GM19043 (cell line): ENCODE measurements around the gene LPCAT3.
A peak's percentile ranks its signal among the peaks of the same experiment; 100 is the strongest.

Source experiments
- ATAC-seq: cut with Tn5 transposase; IDR thresholded peaks from one replicate; pipeline ENCODE4 v1.9.1; 2021; ENCODE audit warnings: low read depth; ENCODE audit not compliant: unreplicated experiment

Gene LPCAT3

DNA sequence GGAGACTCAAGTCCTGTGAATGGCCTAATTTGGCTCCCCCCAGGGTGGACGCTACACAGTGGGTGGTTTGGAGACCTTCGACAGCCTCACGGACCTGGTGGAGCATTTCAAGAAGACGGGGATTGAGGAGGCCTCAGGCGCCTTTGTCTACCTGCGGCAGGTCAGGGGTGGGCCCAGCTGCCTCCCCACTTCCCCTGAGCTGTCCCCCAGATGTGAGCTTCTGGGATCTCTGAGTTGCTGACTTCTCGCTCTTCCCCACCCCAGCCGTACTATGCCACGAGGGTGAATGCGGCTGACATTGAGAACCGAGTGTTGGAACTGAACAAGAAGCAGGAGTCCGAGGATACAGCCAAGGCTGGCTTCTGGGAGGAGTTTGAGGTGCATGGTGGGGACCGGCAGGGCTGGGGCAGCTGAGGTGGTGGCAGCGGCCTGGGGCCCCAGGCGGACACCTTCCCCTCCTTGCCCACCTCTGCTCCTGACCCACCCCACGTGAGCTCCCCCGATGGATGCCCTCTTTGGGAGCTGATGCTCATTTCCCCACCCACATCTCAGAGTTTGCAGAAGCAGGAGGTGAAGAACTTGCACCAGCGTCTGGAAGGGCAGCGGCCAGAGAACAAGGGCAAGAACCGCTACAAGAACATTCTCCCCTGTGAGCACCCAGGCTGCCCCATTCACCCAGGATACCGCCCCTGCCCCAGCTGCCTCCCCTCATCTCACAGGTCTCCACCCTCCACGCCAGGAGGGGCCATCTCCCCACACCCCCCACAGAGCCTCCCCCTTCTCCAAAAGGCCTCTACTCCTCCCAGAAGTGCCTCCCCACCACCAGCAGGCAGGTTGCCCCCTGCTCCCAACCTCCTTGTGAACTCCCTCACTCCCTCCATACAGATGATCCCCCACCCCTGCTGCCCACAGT, 62.9 kb downstream of the LPCAT3 start:
- no peak for ATAC-seq

DNA sequence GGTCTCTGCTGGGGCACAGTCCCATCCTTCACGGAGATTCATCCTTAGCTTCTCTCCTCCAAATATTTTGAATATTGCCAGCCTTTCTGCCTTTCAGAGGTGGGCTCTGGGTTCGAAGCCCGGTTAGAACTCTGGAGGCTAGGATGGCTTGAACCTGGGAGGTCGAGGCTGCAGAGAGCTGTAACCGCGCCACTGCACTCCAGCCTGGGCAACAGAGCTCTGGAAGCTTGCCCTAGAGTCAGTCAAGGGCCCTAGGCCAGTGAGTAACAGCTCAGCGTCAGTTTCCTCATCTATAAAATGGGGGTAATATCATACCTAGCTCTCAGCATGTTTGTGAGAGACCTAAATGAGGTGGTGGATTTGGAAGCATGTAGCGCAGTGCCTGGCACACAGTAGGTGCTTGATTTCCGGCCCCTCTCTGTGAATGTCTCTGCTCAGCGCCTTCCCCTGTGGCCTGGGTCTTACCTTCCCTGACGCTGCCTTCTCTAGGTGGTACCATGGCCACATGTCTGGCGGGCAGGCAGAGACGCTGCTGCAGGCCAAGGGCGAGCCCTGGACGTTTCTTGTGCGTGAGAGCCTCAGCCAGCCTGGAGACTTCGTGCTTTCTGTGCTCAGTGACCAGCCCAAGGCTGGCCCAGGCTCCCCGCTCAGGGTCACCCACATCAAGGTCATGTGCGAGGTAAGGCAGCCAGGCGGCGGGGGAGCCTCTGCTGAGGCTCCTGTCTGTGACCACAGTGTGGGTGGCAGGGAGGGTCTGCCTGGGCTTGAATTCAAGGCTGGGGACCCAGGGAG, 63.8 kb downstream of the LPCAT3 start:
- no peak for ATAC-seq

DNA sequence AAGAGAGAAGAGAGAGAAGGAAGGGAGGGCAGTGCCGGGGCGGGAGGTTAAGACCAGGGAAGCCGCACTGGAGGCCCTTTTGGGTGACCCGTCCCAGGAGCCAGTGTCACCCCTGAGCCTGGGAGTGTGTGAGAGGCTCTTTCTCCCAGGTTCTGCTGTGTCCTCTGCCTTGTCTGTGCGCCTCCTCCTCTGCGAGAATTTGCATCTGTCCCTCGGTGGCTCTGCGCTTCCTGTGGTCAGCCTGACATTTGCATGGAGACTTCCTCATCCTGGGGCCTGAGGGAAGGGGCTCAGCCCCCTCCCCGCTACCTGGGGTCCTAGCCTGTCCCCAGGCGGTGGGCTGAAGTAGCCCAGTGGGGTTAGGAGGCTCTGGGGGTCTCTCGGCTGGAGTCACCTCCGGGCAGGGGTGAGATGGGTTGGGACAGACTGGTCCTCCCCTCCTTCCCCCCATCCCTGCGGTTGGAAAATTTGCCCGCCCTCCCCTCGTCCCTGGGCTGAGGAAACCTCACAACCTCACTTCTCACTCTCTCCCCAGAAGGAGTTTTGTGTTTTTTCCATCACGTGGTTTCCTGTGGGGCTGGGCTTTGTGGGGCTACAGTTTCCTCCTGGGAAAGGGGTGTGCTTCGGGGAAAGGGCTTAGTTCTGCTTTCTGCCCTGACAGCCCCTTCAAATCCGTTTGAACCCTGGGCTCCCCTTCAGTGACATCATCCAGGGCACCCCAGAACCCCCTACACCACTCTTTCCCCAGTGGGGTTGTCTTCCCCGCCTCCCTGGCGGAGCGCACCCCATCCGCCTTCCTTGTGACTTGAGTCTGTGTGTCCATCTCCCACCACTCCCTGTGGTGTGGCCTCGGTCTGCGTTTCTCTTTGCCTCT, 64.6 kb downstream of the LPCAT3 start:
- peak; percentile 46 for ATAC-seq

DNA sequence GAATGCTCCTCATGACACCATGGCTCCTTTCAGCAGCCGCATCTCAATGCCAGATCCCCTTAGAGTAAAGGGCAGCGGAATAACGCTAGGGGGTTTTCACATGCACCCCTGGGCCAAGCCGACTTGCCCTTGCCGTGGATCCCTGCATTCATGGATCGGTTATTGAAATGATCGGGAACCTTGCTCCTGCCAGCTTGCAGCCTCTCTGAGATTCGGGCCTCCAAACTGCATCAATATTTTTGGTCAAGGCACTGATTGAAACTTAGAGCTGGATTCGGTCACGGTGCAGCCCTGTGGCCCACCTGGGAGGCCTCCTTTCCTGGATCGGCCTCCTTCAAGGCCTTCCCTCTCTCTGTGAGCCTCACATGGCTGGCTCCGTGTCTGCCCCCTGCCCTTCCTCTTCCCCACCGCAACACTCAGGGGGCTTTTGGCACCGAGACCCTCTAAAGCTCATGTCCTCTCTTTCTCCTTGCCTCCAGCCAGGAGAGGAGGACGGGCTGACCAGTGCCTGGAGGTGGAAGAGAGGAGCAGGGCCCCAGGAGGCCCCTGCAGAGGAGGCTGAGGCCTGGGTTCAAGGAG, 65.3 kb downstream of the LPCAT3 start:
- no peak for ATAC-seq

DNA sequence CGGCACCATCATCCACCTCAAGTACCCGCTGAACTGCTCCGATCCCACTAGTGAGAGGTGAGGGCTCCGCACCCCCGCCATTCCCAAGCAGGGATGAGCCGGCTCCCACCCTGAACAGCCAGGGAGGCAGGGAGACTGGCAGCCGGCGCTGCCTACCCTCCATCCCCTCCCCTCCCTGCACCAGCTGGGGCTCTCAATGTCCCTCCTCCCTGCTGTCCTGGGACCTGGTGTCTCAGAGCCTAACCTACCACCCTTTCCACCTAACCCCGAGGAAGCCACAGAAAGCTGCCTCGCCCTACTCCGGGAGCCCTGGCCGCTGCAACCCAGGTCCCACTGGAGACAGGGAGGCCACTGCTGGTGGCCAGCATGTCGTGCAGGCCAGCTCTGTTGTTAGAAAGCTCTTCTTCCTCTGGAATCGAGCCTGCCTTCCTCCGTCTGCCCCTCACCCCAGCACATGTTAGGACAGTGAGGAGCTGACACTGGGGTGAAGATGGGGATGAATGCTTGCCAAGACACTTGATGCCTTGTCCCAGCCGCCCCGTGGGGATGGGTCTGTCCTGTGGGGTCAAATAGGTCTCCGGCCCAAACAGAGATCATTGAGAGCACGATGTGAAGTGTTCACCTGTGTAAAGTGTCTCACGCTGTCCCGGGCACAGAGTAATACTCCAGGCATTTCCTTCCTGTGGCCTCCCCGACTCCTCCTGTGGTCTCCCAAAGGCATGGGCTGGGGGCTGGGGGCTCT, 66.0 kb downstream of the LPCAT3 start:
- ATAC-seq: no peak

DNA sequence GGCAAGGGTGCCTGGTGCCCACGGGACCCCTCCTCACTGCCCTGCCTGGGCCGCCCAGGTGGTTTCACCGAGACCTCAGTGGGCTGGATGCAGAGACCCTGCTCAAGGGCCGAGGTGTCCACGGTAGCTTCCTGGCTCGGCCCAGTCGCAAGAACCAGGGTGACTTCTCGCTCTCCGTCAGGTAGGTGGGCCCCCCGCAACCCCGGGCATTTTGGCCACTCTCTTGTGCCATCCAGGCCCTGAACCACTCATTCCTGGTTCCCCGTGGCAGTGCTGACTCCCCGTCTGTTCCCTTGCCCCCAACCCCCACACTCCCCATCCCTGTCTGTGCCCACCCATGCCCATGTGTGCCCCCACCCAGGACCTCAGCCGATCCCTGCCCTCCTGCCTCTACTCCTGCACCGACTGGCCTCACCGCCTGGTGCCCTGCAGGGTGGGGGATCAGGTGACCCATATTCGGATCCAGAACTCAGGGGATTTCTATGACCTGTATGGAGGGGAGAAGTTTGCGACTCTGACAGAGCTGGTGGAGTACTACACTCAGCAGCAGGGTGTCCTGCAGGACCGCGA, 66.6 kb downstream of the LPCAT3 start:
- ATAC-seq: no peak

DNA sequence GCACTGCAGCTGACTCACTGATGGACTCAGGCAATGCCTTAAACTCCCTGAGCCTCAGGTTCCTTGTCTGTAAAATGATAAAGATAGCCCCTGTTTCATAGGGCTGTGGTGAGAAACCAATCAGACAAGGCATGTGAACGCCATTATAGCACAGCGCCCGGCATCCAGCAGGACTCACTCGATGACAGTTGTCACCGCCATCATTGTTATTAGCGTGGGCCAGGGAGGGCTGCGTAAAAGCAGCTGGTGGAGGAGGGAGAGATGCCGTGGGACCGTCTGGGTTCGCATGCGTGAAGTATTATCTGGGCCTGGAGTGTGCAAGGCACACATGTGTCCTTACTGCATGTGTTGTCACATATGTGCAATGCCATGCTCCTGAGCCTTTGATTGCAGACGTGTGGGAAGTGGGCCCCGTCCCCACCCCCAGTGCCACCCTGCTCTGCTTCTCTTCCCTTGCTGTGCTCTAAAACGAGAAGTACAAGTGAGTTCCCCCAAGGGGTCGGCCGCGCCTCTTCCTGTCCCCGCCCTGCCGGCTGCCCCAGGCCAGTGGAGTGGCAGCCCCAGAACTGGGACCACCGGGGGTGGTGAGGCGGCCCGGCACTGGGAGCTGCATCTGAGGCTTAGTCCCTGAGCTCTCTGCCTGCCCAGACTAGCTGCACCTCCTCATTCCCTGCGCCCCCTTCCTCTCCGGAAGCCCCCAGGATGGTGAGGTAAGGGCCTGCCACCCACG, 67.3 kb downstream of the LPCAT3 start, which contains the start of gene PTPN6:
TSS of gene PTPN6 (plus strand) at position 546 of the 730 bp plus-strand sequence. CDS start at position 703, 157 bp downstream.
- no peak for ATAC-seq

DNA sequence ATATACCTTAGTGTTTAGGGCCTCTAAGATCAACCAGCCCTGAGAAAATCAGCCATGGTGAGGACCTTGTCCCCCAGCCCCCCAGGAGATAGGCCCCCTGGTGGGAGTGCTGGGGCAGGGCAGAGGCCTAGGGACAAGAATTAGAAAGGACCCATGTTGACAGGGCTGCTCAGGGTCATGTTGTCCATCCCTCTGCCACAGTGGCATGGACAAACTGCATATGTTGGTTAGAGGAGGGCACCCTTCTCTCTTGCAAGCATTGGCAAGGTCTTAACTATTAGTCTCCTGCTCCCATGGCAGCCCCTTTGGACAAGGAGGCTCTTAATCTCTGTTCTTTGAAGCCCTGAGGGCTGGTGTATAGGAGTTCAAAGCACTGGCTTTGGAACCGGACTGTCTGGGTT, 67.9 kb downstream of the LPCAT3 start:
- ATAC-seq: no peak

DNA sequence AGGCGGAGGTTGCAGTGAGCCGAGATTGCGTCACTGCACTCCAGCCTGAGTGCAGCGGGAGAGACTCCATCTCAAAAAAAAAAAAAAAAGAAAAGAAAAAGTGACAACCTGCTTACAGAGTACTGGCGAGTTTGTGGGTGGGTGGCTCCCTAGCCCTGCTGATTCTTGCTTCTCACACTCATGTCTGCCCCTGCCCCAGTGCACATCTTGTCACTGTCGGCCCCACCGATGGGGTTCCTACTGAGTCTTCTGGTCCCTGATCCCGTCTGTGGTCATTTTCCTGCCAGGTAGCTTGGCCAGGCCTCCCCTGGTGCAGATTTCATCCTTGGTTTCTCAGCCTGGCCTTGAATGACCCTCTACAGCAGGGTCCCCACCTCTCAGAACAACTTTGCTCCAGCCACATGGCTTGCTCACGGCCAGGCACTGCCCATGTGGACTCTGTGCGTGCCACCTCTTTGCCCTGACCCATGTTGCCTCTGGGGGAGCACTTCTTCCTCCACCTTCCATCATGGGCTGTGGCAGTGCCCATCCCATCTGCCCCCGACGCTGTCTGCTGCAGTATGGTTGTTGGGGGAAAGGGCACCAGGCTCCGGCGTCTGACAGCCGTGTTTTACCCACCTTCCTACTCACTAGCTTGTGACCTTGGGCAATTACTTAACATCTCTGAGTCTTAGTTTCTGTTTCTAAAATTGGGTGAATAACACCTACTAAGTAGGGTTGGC, 69.2 kb downstream of the LPCAT3 start:
- no peak for ATAC-seq

DNA sequence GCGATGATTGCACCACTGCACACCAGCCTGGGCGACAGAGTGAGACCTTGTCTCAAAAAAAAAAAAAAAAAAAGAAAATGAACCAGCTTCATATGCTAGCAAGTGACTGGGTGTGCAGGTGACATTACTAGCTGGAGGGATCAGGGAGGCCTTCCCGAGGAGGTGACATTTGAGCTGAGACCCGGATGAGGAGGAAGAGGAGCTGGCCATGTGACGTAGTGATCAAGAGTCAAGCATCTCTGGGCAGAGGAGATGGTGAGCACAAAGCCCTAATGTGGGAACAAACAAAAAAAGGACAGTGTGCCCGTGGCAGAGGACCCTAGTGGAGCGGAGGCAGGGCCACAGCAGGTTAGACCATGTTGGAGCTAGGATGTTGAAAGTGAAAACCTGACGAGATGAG, 70.7 kb downstream of the LPCAT3 start:
- ATAC-seq: no peak

DNA sequence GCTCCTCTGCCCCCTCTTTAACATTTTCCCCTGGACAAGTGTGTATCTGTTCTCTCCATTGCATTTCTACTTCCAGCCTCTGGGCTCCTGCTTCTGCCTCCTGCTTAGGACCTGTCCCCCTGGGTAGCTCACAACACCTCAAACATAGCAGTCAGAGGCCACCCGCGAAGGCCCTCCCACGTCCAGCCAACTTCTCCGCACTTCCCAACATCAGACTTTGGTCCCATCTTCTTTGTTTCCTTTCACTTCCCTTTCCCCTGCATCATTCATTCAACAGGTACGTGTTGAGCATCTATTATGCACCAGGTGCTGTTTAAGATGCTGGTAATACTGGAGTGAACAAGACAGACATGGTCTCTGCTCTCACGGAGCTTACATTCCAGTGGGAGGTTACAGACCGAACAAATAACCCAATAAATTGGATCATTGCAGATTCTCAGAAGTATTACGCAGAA, 71.3 kb downstream of the LPCAT3 start:
- ATAC-seq: no peak

DNA sequence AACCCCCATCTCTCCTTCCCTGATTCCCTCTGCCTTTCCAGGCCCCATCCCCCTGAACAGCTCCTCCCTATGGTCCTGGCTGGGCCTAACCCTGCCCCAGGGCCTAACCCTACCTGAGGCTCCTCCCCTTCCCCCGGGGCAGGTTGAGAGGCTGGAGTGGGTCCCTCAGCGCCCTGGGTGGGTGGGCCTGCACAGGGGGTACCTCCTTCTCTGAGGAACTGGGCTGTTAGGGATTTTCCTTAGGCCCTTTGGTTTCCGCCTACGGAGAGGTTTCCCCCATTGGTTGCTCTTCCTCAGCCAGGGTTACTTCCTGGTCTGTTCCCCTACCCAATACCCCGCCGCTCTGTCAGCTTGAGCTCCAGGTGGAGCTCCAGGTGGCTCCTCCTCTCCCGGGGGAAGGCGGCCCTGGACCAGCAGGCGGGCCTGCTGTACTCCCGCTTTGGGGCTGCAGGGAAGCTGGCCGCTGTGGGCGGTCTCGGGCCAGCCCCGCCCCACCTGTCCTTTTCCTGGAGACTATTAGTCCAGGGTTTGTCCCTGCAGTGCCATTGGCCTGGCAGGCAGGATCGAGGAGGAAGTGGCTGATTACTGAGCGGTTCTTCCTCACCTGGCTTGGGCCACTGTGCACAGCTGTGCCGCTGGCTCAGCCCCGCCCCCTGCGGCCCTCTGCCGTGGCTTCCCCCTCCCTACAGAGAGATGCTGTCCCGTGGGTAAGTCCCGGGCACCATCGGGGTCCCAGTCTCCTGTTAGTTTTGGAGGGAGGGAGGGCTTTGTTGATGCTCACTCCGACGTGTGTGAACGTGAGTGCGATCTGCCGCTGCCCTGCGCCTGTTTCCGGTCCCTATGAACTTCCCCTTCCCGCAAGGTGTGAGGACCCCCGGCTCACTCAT, 72.0 kb downstream of the LPCAT3 start:
- peak; percentile 25 for ATAC-seq

DNA sequence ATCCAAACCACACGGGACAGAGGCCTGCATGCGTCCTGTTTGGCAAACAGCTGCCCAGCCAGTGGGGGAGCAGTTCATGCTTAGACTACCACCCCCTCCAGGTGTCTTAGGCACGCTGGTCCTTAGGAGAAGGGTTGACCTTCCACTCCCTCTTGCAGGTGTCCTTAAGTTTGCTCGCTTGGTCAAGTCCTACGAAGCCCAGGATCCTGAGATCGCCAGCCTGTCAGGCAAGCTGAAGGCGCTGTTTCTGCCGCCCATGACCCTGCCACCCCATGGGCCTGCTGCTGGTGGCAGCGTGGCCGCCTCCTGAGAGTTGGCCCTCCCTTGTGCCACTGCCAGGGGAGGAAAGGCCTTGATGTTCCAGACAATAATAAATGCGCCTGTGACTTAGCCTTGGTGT, 72.7 kb downstream of the LPCAT3 start:
- ATAC-seq: no peak

DNA sequence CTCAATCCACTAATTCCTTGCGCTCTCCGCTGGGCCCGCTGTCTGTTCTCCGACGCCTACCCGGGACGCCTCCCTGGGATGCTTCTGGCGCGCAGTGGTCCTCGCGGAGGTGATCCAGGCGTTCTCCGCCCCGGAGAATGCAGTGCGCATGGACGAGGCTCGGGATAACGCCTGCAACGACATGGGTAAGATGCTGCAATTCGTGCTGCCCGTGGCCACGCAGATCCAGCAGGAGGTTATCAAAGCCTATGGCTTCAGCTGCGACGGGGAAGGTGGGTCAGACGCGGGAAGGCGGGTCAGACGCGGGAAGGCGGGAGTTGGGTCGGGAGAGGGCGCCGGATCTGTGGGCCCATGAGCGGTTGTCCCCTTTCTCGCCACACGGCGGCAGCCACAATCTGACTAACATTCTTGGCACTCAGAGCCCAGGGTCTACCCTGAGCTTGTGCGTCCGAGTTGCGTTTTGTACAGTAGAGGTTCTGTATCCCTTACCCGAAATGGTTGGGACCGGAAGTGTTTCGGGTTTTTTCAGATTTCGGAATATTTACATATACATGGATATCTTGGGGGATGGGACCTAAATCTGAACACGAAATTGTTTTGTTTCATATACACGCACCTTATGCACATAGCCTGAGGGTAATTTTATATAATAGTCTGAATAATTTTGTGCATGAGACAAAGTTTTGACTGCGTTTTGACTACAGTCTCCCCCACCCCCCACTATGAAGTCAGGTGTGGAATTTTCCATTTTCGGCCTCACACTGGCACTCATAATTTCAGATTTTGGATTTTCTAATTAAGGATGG, 73.7 kb downstream of the LPCAT3 start:
- ATAC-seq: peak; percentile 23

DNA sequence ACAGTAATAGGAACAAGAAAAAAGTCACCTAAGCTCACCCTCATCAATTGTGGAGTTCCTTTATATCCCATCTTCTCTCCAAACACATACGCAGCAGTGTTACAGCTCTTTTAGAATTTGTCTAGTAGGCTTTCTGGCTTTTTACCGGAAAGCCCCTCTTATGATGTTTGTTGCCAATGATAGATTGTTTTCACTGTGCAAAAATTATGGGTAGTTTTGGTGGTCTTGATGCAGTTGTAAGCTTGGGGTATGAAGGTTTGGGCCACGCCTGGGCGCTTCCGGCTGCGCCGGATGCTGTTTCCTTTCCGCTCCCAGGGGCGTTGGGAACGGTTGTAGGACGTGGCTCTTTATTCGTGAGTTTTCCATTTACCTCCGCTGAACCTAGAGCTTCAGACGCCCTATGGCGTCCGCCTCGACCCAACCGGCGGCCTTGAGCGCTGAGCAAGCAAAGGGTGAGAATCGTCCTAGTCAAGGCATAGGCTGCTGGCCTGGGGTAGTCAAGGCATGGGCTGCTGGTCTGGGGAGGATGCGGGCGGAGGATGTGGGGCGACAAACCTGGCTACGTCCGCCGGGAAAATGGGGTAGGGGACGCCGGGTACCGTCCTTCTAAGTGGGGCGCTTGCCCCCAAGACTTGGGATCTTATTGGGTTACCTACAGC, 74.4 kb downstream of the LPCAT3 start, which contains the start of the genes C12orf57 and RNU7-1:
TSS of gene C12orf57 (plus strand) at position 301 of the 659 bp plus-strand sequence. CDS start at position 401, 100 bp downstream.
TSS of gene RNU7-1 (plus strand) at position 95 of the 659 bp plus-strand sequence.
- ATAC-seq: peak; percentile 37
